Measurements from ENCODE around the gene MDK.
"Not testable (repeated sequence)": the region's sequence is repeated elsewhere in the genome, so short reads cannot be mapped to it uniquely, and the experiment has no call there.

- not testable (repeated sequence) for TF ChIP-seq CTCF (conservative IDR thresholded peaks at IDR 0.05; ENCODE audit: low read depth, low read length); POLR2A (IDR thresholded peaks at IDR 0.05; ENCODE audit: low read depth, low read length); SMC3 (IDR thresholded peaks at IDR 0.05; ENCODE audit: low read depth, low read length)
Measured at GRCh38 chr11:46371262-46371661, 10.2 kb upstream of the MDK start.

Data from IMR-90 (cell line).